Neuronal stem cell (in vitro differentiated cells): ENCODE results near the gene USP28.
"Not testable (repeated sequence)": the region's sequence is repeated elsewhere in the genome, so short reads cannot be mapped to it uniquely, and the experiment has no call there.

ENCODE experiments used
- DNase-seq: peaks from one replicate; pipeline ENCODE4 v3.0.0-alpha.2; 2013; ENCODE audit warnings: low spot score
- H2AFZ ChIP-seq: one replicate; pipeline ENCODE4 v1.6.1; 2013; ENCODE audit warnings: mild to moderate bottlenecking, low read length, inconsistent platforms
- H2AK5ac ChIP-seq: 2 replicates; pipeline ENCODE4 v1.6.1; 2013; ENCODE audit warnings: low read depth, mild to moderate bottlenecking, inconsistent platforms, low read length, moderate library complexity, mixed read lengths
- H2BK120ac ChIP-seq: 2 replicates; pipeline ENCODE4 v1.6.1; 2013; ENCODE audit warnings: low read depth, mild to moderate bottlenecking, inconsistent platforms, low read length, moderate library complexity, mixed read lengths
- H2BK12ac ChIP-seq: one replicate; pipeline ENCODE4 v1.6.1; 2013; ENCODE audit warnings: low read length, inconsistent platforms
- H2BK15ac ChIP-seq: 2 replicates; pipeline ENCODE4 v1.6.1; 2013; ENCODE audit warnings: mild to moderate bottlenecking, low read length, inconsistent platforms, mixed read lengths
- H2BK5ac ChIP-seq: one replicate; pipeline ENCODE4 v1.6.1; 2013; ENCODE audit warnings: inconsistent platforms, mild to moderate bottlenecking, low read length, moderate library complexity
- H3K14ac ChIP-seq: one replicate; pipeline ENCODE4 v1.6.1; 2013; ENCODE audit warnings: low read length, inconsistent platforms
- H3K18ac ChIP-seq: 2 replicates; pipeline ENCODE4 v1.6.1; 2013; ENCODE audit warnings: low read length, inconsistent platforms
- H3K23ac ChIP-seq: 2 replicates; pipeline ENCODE4 v1.6.1; 2013; ENCODE audit warnings: low read depth, mild to moderate bottlenecking, mixed read lengths, low read length, inconsistent platforms; ENCODE audit not compliant: poor library complexity
- H3K27ac ChIP-seq: replicated peaks from 3 replicates; pipeline ENCODE4 v1.5.1; 2013; ENCODE audit warnings: low read length, inconsistent platforms
- H3K27me3 ChIP-seq, 3 experiments: 2 replicates each; pipeline ENCODE4 v1.6.1; 2013; ENCODE audit warnings: low read length in 3 of 3, mild to moderate bottlenecking in 2 of 3, inconsistent platforms in 1 of 3, low read depth in 1 of 3, mixed read lengths in 1 of 3, moderate library complexity in 1 of 3; ENCODE audit not compliant: control insufficient read depth in 3 of 3, insufficient read depth in 3 of 3
- H3K36me3 ChIP-seq, 2 donors: replicated peaks in 1 of 2; 2 replicates each; pipeline ENCODE4 v1.6.1; 2013; ENCODE audit warnings: low read length in 2 of 2; ENCODE audit not compliant: control insufficient read depth in 2 of 2, insufficient read depth in 2 of 2
- H3K4ac ChIP-seq: 2 replicates; pipeline ENCODE4 v1.6.1; 2013; ENCODE audit warnings: inconsistent platforms, mild to moderate bottlenecking, low read length, moderate library complexity
- H3K4me1 ChIP-seq, 2 donors: 1 replicate in 1 of 2; 2 replicates in 1 of 2; pipeline ENCODE4 v1.6.1; 2013; ENCODE audit warnings: low read length in 2 of 2, low read depth in 1 of 2; ENCODE audit not compliant: control insufficient read depth in 2 of 2, insufficient read depth in 1 of 2
- H3K4me2 ChIP-seq: one replicate; pipeline ENCODE4 v1.6.1; 2013; ENCODE audit warnings: mild to moderate bottlenecking, low read length, inconsistent platforms; ENCODE audit not compliant: insufficient read depth, poor library complexity, severe bottlenecking
- H3K4me3 ChIP-seq, 2 donors: 2 replicates each; pipeline ENCODE4 v1.5.1; 2013; ENCODE audit warnings: low read length in 2 of 2, mild to moderate bottlenecking in 2 of 2, inconsistent platforms in 1 of 2, moderate library complexity in 1 of 2
- H3K79me1 ChIP-seq: one replicate; pipeline ENCODE4 v1.6.1; 2013; ENCODE audit warnings: low read depth, mild to moderate bottlenecking, inconsistent platforms, low read length, moderate library complexity
- H3K9ac ChIP-seq: one replicate; pipeline ENCODE4 v1.6.1; 2013; ENCODE audit warnings: mild to moderate bottlenecking, low read depth, low read length, inconsistent platforms; ENCODE audit not compliant: poor library complexity
- H3K9me3 ChIP-seq, 2 donors: replicated peaks in 1 of 2; 2 replicates each; pipeline versions ENCODE3 to v1.6.1; 2013; ENCODE audit warnings: low read length in 2 of 2, mild to moderate bottlenecking in 2 of 2, inconsistent platforms in 1 of 2, low read depth in 1 of 2, mixed read lengths in 1 of 2, moderate library complexity in 1 of 2; ENCODE audit not compliant: control insufficient read depth in 2 of 2, insufficient read depth in 1 of 2
- H4K8ac ChIP-seq: one replicate; pipeline ENCODE4 v1.6.1; 2013; ENCODE audit warnings: low read depth, mild to moderate bottlenecking, inconsistent platforms, low read length, moderate library complexity
- H4K91ac ChIP-seq: one replicate; pipeline ENCODE4 v1.6.1; 2013; ENCODE audit warnings: low read length, low read depth, mild to moderate bottlenecking, inconsistent platforms; ENCODE audit not compliant: poor library complexity
- WGBS, 2 donors: extraction: QIAGEN DNeasy Blood & Tissue Kit; methylation state at CpG; one replicate each; pipeline ENCODE4 v1.1.7; 2013; ENCODE audit warnings: missing lambda C conversion rate in 2 of 2, mixed read lengths in 1 of 2; ENCODE audit not compliant: insufficient read length in 2 of 2, insufficient replicate concordance in 1 of 2; ENCODE audit errors: extremely low coverage in 2 of 2; 5-methylcytosine and 5-hydroxymethylcytosine counted together

USP28 gene

DNA sequence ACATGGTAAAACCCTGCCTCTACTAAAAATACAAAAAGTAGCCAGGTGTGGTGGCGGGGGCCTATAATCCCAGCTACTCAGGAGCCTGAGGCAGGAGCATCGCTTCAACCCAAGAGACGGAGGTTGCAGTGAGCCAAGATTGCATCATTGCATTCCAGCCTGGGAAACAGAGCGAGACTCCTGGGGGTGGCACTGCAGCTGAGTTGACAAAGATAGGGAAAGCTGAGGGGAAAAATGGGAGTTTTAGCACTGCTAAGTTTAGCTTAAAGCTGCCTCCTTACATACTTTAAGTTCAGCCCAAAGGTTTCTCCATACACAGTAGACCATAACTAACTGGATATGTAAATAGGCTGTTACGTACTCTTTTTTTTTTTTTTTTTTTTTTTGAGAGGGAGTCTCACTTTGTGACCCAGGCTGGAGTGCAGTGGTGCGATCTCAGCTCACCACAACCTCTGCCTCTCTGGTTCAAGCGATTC, 9.0 kb upstream of the USP28 start:
- no peak for DNase-seq
- Histone ChIP-seq H3K9me3 (no peaks in the 10 kb centered on the region), H4K91ac (no peak overlapping the region), H2BK12ac (no peak overlapping the region), H2AK5ac (no peak overlapping the region), H3K36me3 (no peaks in the 10 kb centered on the region), H3K4me1 (no peaks in the 10 kb centered on the region), H2BK5ac (no peak overlapping the region), H3K27ac (no peak overlapping the region), H3K4me2 (no peak overlapping the region), H3K4me3 (no peak overlapping the region), H4K8ac (no peak overlapping the region), H3K23ac (no peak overlapping the region), H3K9ac (no peak overlapping the region), H3K14ac (no peak overlapping the region), H2AFZ (peak overlapping the region; percentile 61), H2BK120ac (no peak overlapping the region), H2BK15ac (no peak overlapping the region), H3K18ac (no peak overlapping the region), H3K79me1 (no peaks in the 10 kb centered on the region), H3K27me3 (no peaks in the 10 kb centered on the region), H3K4ac (no peak overlapping the region)
- WGBS, 2 donors, result no CpG with 5 or more reads among the region's 7 CpGs

DNA sequence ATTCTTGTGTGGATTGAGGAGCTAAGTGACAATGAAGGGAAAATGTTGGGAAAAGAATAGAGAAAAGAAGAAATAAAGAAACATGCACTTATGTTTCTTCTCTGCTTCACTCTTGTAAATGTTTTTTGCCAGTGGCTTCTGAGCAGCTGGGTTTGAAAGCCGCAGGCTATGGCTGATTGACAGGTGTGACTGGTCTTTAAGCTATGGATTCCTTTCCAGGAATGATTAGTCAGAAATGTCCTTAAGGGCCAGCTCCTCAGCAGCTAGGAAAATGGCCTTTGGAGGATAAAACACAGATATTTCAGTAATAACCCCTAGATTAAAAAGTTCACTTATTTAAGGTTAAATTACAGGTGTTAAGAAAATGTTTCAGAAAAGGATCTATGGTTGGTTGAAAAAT, 6.5 kb upstream of the USP28 start:
- Histone ChIP-seq H2BK15ac (no peak overlapping the region), H3K4me1 (no peaks in the 10 kb centered on the region), H3K27me3 (no peaks in the 10 kb centered on the region), H2AK5ac (no peak overlapping the region), H2BK120ac (no peak overlapping the region), H3K9me3 (no peaks in the 10 kb centered on the region), H4K91ac (no peak overlapping the region), H3K4me3 (no peak overlapping the region), H3K18ac (no peak overlapping the region), H3K4me2 (no peak overlapping the region), H3K27ac (no peak overlapping the region), H3K79me1 (no peaks in the 10 kb centered on the region), H2AFZ (no peak overlapping the region), H3K4ac (no peak overlapping the region), H2BK5ac (no peak overlapping the region), H4K8ac (no peak overlapping the region), H3K9ac (no peak overlapping the region), H3K14ac (no peak overlapping the region), H3K23ac (no peak overlapping the region), H3K36me3 (no peaks in the 10 kb centered on the region), H2BK12ac (no peak overlapping the region)
- DNase-seq, result no peak
- no CpG with 5 or more reads among the region's 1 CpG for WGBS, 2 donors

GRCh38 chr11:113880971-113881370, 5.6 kb upstream of the USP28 start:
- Histone ChIP-seq H3K4me3 (no peak overlapping the region), H2BK15ac (no peak overlapping the region), H3K4ac (no peak overlapping the region), H2BK12ac (no peak overlapping the region), H3K79me1 (no peaks in the 10 kb centered on the region), H3K27ac (no peak overlapping the region), H3K9me3 (no peaks in the 10 kb centered on the region), H4K8ac (no peak overlapping the region), H2AK5ac (no peak overlapping the region), H3K23ac (no peak overlapping the region), H3K4me2 (no peak overlapping the region), H2BK5ac (no peak overlapping the region), H3K4me1 (peaks cover 0 to 3% of the 10 kb centered on the region in 2 donors), H3K27me3 (no peaks in the 10 kb centered on the region), H3K18ac (no peak overlapping the region), H2BK120ac (no peak overlapping the region), H3K14ac (no peak overlapping the region), H4K91ac (no peak overlapping the region), H2AFZ (no peak overlapping the region), H3K9ac (no peak overlapping the region), H3K36me3 (no peaks in the 10 kb centered on the region)
- no peak for DNase-seq
- WGBS, 2 donors, result no CpG with 5 or more reads among the region's 4 CpGs

- not testable (repeated sequence) for H3K4ac ChIP-seq, H3K23ac ChIP-seq, H3K14ac ChIP-seq, H2BK15ac ChIP-seq, H2BK5ac ChIP-seq, H2AK5ac ChIP-seq, H3K36me3 ChIP-seq, H3K27me3 ChIP-seq, H2AFZ ChIP-seq, H3K9me3 ChIP-seq, H3K79me1 ChIP-seq, H3K18ac ChIP-seq, H3K27ac ChIP-seq, H3K9ac ChIP-seq, H3K4me3 ChIP-seq, H4K8ac ChIP-seq, H4K91ac ChIP-seq, DNase-seq, H2BK12ac ChIP-seq, H2BK120ac ChIP-seq, H3K4me1 ChIP-seq, H3K4me2 ChIP-seq
- WGBS, 2 donors, result no CpG with 5 or more reads among the region's 4 CpGs
These were observed 4.1 kb upstream of the USP28 start for GRCh38 chr11:113879446-113879845.
